ENCODE data around the gene FAM53B.

GRCh38 chr10:124622158-124622557 is 122.0 kb downstream of the FAM53B start:
- TF ChIP-seq CTCF (IDR thresholded peaks at IDR 0.05) (no peak), FOXJ3 (CRISPR knock-in tag; IDR thresholded peaks at IDR 0.05) (no peak), POLR2AphosphoS5 (IDR thresholded peaks at IDR 0.05; ENCODE audit: low read depth, low read length) (no peak), MAX (IDR thresholded peaks at IDR 0.05; ENCODE audit: low read depth) (no peak), USF2 (IDR thresholded peaks at IDR 0.05; ENCODE audit: borderline replicate concordance, low read depth, low read length) (no peak), JUND (IDR thresholded peaks at IDR 0.05) (no peak), ZBTB33 (IDR thresholded peaks at IDR 0.05; ENCODE audit: borderline replicate concordance, low read depth) (no peak), EP300 (IDR thresholded peaks at IDR 0.05; ENCODE audit: borderline replicate concordance in 1 of 2, low read depth in 1 of 2, low read length in 1 of 2) (no peak), TCF12 (IDR thresholded peaks at IDR 0.05) (no peak), REST (IDR thresholded peaks at IDR 0.05; ENCODE audit: low read depth, low read length) (no peak), NFIC (IDR thresholded peaks at IDR 0.05; ENCODE audit: borderline replicate concordance) (no peak), TAF1 (IDR thresholded peaks at IDR 0.05; ENCODE audit: borderline replicate concordance, low read depth, low read length) (no peak), NRF1 (IDR thresholded peaks at IDR 0.05; ENCODE audit: low read depth, low read length) (no peak)
